Activated T-helper 2 cell treated with anti-CD3 and anti-CD28 coated beads, Interferon-gamma antibody, Interleukin-2, Interleukin-4, amounts not matched to agents 10 μg/mL and 5 μg/mL and 100 μg/mL, durations not matched to agents 14 hours and 24 hours and 36 hours (primary cell): ENCODE measurements around the gene SFTPD. TPM values are rescaled to one million over a fixed set of nuclear protein-coding genes. Genes with fewer than 3 reads are reported as not detected.
"Not testable (repeated sequence)": the region's sequence is repeated elsewhere in the genome, so short reads cannot be mapped to it uniquely, and the experiment has no call there.

ENCODE experiments used
- DNase-seq: peaks from one replicate; pipeline ENCODE4 v3.0.0; 2021; ENCODE audit warnings: low spot score
- H3K27ac Mint-ChIP-seq: one replicate; pipeline ENCODE4 v1.8.0; 2021; ENCODE audit warnings: mixed read lengths
- H3K27me3 Mint-ChIP-seq: one replicate; pipeline ENCODE4 v1.8.0; 2021; ENCODE audit warnings: low read depth, mixed read lengths
- H3K36me3 Mint-ChIP-seq: one replicate; pipeline ENCODE4 v1.8.0; 2021; ENCODE audit warnings: low read depth, mixed read lengths
- H3K4me1 Mint-ChIP-seq: one replicate; pipeline ENCODE4 v1.8.0; 2021; ENCODE audit warnings: low read depth, mixed read lengths
- H3K4me3 Mint-ChIP-seq: one replicate; pipeline ENCODE4 v1.8.0; 2021; ENCODE audit warnings: low read depth, mild to moderate bottlenecking, moderate library complexity, mixed read lengths
- H3K9me3 Mint-ChIP-seq: one replicate; pipeline ENCODE4 v1.8.0; 2021; ENCODE audit warnings: mixed read lengths
- intact Hi-C: fragments of 100-400 bp; cut with micrococcal nuclease; formaldehyde crosslinking; loops from one replicate; pipeline ENCODE4 v1.15.1; 2023
- total RNA-seq: library from RNA; stranded (reverse); gene quantifications from 2 replicates; pipeline ENCODE4 v1.2.3, GENCODE V29; 2022

Gene SFTPD
- total RNA-seq = not detected in 2 replicates

GRCh38 chr10:79948976-79949722 is at the start of gene SFTPD:
Gene SFTPD, minus strand, starts transcription at chr10:79949105. Its CDS starts 2,446 bp downstream, at chr10:79946659.
- H3K27me3 Mint-ChIP-seq = peaks cover 6% of the 10 kb centered on the region
- no peak for DNase-seq
- H3K27ac Mint-ChIP-seq = no peak within 1 kb of the TSS
- no peaks in the 10 kb centered on the region for H3K4me1 Mint-ChIP-seq
- H3K9me3 Mint-ChIP-seq = peaks cover 10% of the 10 kb centered on the region
- no peaks in the 10 kb centered on the region for H3K36me3 Mint-ChIP-seq
- intact Hi-C loops = no loop called here
- H3K4me3 Mint-ChIP-seq = no peak within 1 kb of the TSS

GRCh38 chr10:79995979-79996634 is 47.2 kb upstream of the SFTPD start:
- Mint-ChIP-seq H3K27ac (no peak overlapping the region), H3K9me3 (no peaks in the 10 kb centered on the region)
- intact Hi-C loops = no loop called here

GRCh38 chr10:79994556-79994955 is 45.7 kb upstream of the SFTPD start:
- no peak overlapping the region for H3K27ac Mint-ChIP-seq
- no peak overlapping the region for H3K4me3 Mint-ChIP-seq
- H3K9me3 Mint-ChIP-seq = peaks cover 9% of the 10 kb centered on the region
- DNase-seq = no peak
- H3K4me1 Mint-ChIP-seq = no peaks in the 10 kb centered on the region
- no peaks in the 10 kb centered on the region for H3K36me3 Mint-ChIP-seq
- intact Hi-C loops = no loop called here
- H3K27me3 Mint-ChIP-seq = peaks cover 24% of the 10 kb centered on the region

More at GRCh38 chr10:79995979-79996634, 47.2 kb upstream of the SFTPD start:
- Mint-ChIP-seq H3K27me3 (peaks cover 25% of the 10 kb centered on the region), H3K4me1 (no peaks in the 10 kb centered on the region), H3K4me3 (no peak overlapping the region), H3K36me3 (no peaks in the 10 kb centered on the region)
- no peak for DNase-seq

- DNase-seq, H3K4me3 Mint-ChIP-seq, H3K27ac Mint-ChIP-seq, intact Hi-C loops, H3K36me3 Mint-ChIP-seq: not testable (repeated sequence)
- H3K27me3 Mint-ChIP-seq = peaks cover 37% of the 10 kb centered on the region
- H3K4me1 Mint-ChIP-seq = peaks cover 21% of the 10 kb centered on the region
- H3K9me3 Mint-ChIP-seq = peaks cover 14% of the 10 kb centered on the region
Measured at GRCh38 chr10:79988199-79988598, 39.3 kb upstream of the SFTPD start.

- H3K4me3 Mint-ChIP-seq, DNase-seq, H3K27ac Mint-ChIP-seq, H3K36me3 Mint-ChIP-seq, intact Hi-C loops: not testable (repeated sequence)
- H3K9me3 Mint-ChIP-seq = peaks cover 14% of the 10 kb centered on the region
- H3K27me3 Mint-ChIP-seq = peaks cover 37% of the 10 kb centered on the region
- peaks cover 21% of the 10 kb centered on the region for H3K4me1 Mint-ChIP-seq
Measured at GRCh38 chr10:79986661-79987060, 37.8 kb upstream of the SFTPD start.

- intact Hi-C loops = no loop called here
- Mint-ChIP-seq H3K27ac (peak overlapping the region; percentile 6), H3K27me3 (peaks cover 40% of the 10 kb centered on the region), H3K9me3 (peaks cover 14% of the 10 kb centered on the region), H3K36me3 (no peaks in the 10 kb centered on the region), H3K4me1 (peaks cover 24% of the 10 kb centered on the region), H3K4me3 (no peak overlapping the region)
- DNase-seq = no peak
Measured at GRCh38 chr10:79985481-79986072, 36.7 kb upstream of the SFTPD start.

- no peak overlapping the region for H3K27ac Mint-ChIP-seq
- no peaks in the 10 kb centered on the region for H3K36me3 Mint-ChIP-seq
- DNase-seq = no peak
- peaks cover 44% of the 10 kb centered on the region for H3K27me3 Mint-ChIP-seq
- intact Hi-C loops = no loop called here
- H3K4me3 Mint-ChIP-seq = no peak overlapping the region
- peaks cover 8% of the 10 kb centered on the region for H3K9me3 Mint-ChIP-seq
- H3K4me1 Mint-ChIP-seq = peaks cover 24% of the 10 kb centered on the region
Measured at GRCh38 chr10:79984851-79985250, 35.9 kb upstream of the SFTPD start.

- Mint-ChIP-seq H3K36me3 (no peaks in the 10 kb centered on the region), H3K4me1 (peaks cover 24% of the 10 kb centered on the region), H3K27me3 (peaks cover 52% of the 10 kb centered on the region), H3K4me3 (no peak overlapping the region), H3K27ac (no peak overlapping the region), H3K9me3 (no peaks in the 10 kb centered on the region)
- no peak for DNase-seq
- intact Hi-C loops = no loop called here
Measured at GRCh38 chr10:79983286-79983909, 34.5 kb upstream of the SFTPD start.

GRCh38 chr10:79982861-79983260 is 34.0 kb upstream of the SFTPD start:
- no peak overlapping the region for H3K27ac Mint-ChIP-seq
- no peak for DNase-seq
- H3K4me1 Mint-ChIP-seq = peaks cover 24% of the 10 kb centered on the region
- no peak overlapping the region for H3K4me3 Mint-ChIP-seq
- no peaks in the 10 kb centered on the region for H3K36me3 Mint-ChIP-seq
- intact Hi-C loops = no loop called here
- peaks cover 53% of the 10 kb centered on the region for H3K27me3 Mint-ChIP-seq
- no peaks in the 10 kb centered on the region for H3K9me3 Mint-ChIP-seq

GRCh38 chr10:79982362-79982800 is 33.5 kb upstream of the SFTPD start:
- no peak overlapping the region for H3K4me3 Mint-ChIP-seq
- peaks cover 24% of the 10 kb centered on the region for H3K4me1 Mint-ChIP-seq
- no peak overlapping the region for H3K27ac Mint-ChIP-seq
- DNase-seq = no peak
- peaks cover 57% of the 10 kb centered on the region for H3K27me3 Mint-ChIP-seq
- no peaks in the 10 kb centered on the region for H3K9me3 Mint-ChIP-seq
- intact Hi-C loops = no loop called here
- H3K36me3 Mint-ChIP-seq = no peaks in the 10 kb centered on the region

- peak; percentile 14 for DNase-seq
- Mint-ChIP-seq H3K9me3 (no peaks in the 10 kb centered on the region), H3K4me1 (peaks cover 24% of the 10 kb centered on the region), H3K27me3 (peaks cover 64% of the 10 kb centered on the region), H3K36me3 (no peaks in the 10 kb centered on the region), H3K4me3 (peak overlapping the region; percentile 53), H3K27ac (no peak overlapping the region)
- intact Hi-C loops = no loop called here
Measured at GRCh38 chr10:79981450-79982361, 32.8 kb upstream of the SFTPD start.

GRCh38 chr10:79980711-79981110 is 31.8 kb upstream of the SFTPD start:
- H3K27ac Mint-ChIP-seq = no peak overlapping the region
- no peaks in the 10 kb centered on the region for H3K36me3 Mint-ChIP-seq
- peaks cover 17% of the 10 kb centered on the region for H3K4me1 Mint-ChIP-seq
- no peak overlapping the region for H3K4me3 Mint-ChIP-seq
- H3K9me3 Mint-ChIP-seq = no peaks in the 10 kb centered on the region
- H3K27me3 Mint-ChIP-seq = peaks cover 64% of the 10 kb centered on the region
- DNase-seq = no peak
- intact Hi-C loops = no loop called here
